DND-41 (cell line): ENCODE results near the gene UPP1.

Experiments
- ATAC-seq: fragments of 200-7000 bp; cut with Tn5 transposase; 3 replicates; pipeline ENCODE4 v1.9.1; 2021; ENCODE audit warnings: low read depth; ENCODE audit not compliant: insufficient read depth
- DNase-seq: peaks from one replicate; pipeline ENCODE4 v3.0.0-alpha.2; 2020
- H2AFZ ChIP-seq: 2 replicates; pipeline ENCODE4 v1.6.0; 2012; ENCODE audit warnings: low read depth, low read length
- H3K27ac ChIP-seq: 2 replicates; pipeline ENCODE4 v1.5.1; 2012; ENCODE audit warnings: low read length, inconsistent platforms
- H3K27me3 ChIP-seq: fragments of 200-600 bp; sonication (generic); 2 replicates; pipeline ENCODE4 v1.6.0; 2012; ENCODE audit warnings: low read length, mild to moderate bottlenecking, inconsistent platforms; ENCODE audit not compliant: insufficient read depth, poor library complexity
- H3K36me3 ChIP-seq: 2 replicates; pipeline ENCODE4 v1.5.1; 2012; ENCODE audit warnings: low read length, inconsistent platforms; ENCODE audit not compliant: insufficient read depth
- H3K4me1 ChIP-seq: 2 replicates; pipeline ENCODE4 v1.5.1; 2012; ENCODE audit warnings: mild to moderate bottlenecking, low read length; ENCODE audit not compliant: insufficient read depth
- H3K4me2 ChIP-seq: 2 replicates; pipeline ENCODE4 v1.6.0; 2012; ENCODE audit warnings: mild to moderate bottlenecking, moderate library complexity, low read length, inconsistent platforms; ENCODE audit not compliant: insufficient read depth
- H3K4me3 ChIP-seq, 2 experiments: fragments of 200-600 bp in 1 of 2; shearing (Covaris generic) in 1 of 2; 2 replicates each; pipeline ENCODE4 v1.5.1; 2012 to 2016; ENCODE audit warnings: inconsistent platforms in 2 of 2, low read length in 2 of 2, mild to moderate bottlenecking in 2 of 2, low read depth in 1 of 2, moderate library complexity in 1 of 2
- H3K79me2 ChIP-seq: 2 replicates; pipeline ENCODE4 v1.6.0; 2012; ENCODE audit warnings: low read length, inconsistent platforms; ENCODE audit not compliant: insufficient read depth
- H3K9ac ChIP-seq: 2 replicates; pipeline ENCODE4 v1.6.0; 2012; ENCODE audit warnings: low read depth, mild to moderate bottlenecking, inconsistent platforms, low read length, moderate library complexity
- H3K9me3 ChIP-seq: 2 replicates; pipeline ENCODE4 v1.5.1; 2012; ENCODE audit warnings: low read length, moderate library complexity, mild to moderate bottlenecking, inconsistent platforms; ENCODE audit not compliant: insufficient read depth, severe bottlenecking
- H4K20me1 ChIP-seq: 2 replicates; pipeline ENCODE4 v1.6.0; 2012; ENCODE audit warnings: low read length; ENCODE audit not compliant: insufficient read depth
- CTCF ChIP-seq: IDR thresholded peaks from 2 replicates; pipeline ENCODE4 v1.5.1; 2012; ENCODE audit warnings: borderline replicate concordance, low read length, moderate library complexity, mild to moderate bottlenecking; ENCODE audit not compliant: poor library complexity, severe bottlenecking; ENCODE audit errors: extremely low read depth
- EZH2 ChIP-seq: IDR thresholded peaks from 3 replicates; pipeline ENCODE4 v1.6.1; 2012; ENCODE audit warnings: borderline replicate concordance, low read depth, mild to moderate bottlenecking, moderate library complexity, low read length, inconsistent platforms; ENCODE audit not compliant: severe bottlenecking

Gene UPP1

GRCh38 chr7:48089046-48090003, at the start of gene UPP1:
Gene UPP1, plus strand, starts transcription at chr7:48089265. Its CDS starts 5,519 bp downstream, at chr7:48094784.
- no peaks in the 10 kb centered on the region for H3K79me2 ChIP-seq
- no peaks in the 10 kb centered on the region for H3K4me1 ChIP-seq
- no peaks in the 10 kb centered on the region for H3K27me3 ChIP-seq
- DNase-seq: no peak
- ATAC-seq: no peak
- H3K9me3 ChIP-seq: peaks cover 6% of the 10 kb centered on the region
- no peak within 1 kb of the TSS for H3K4me3 ChIP-seq
- TF ChIP-seq EZH2: no peak
- no peak for TF ChIP-seq CTCF
- no peak within 1 kb of the TSS for H3K27ac ChIP-seq
- no peak within 1 kb of the TSS for H3K9ac ChIP-seq
- H3K4me2 ChIP-seq: no peak within 1 kb of the TSS
- H2AFZ ChIP-seq: no peak within 1 kb of the TSS
- H4K20me1 ChIP-seq: no peaks in the 10 kb centered on the region
- no peaks in the 10 kb centered on the region for H3K36me3 ChIP-seq

GRCh38 chr7:48040944-48041652, 48.0 kb upstream of the UPP1 start:
- Histone ChIP-seq H3K36me3 (no peaks in the 10 kb centered on the region), H3K4me1 (no peaks in the 10 kb centered on the region), H3K4me2 (no peak overlapping the region), H3K9ac (no peak overlapping the region), H3K27ac (no peak overlapping the region), H3K9me3 (peaks cover 1% of the 10 kb centered on the region), H2AFZ (no peak overlapping the region), H4K20me1 (no peaks in the 10 kb centered on the region), H3K4me3 (no peak overlapping the region), H3K27me3 (no peaks in the 10 kb centered on the region), H3K79me2 (no peaks in the 10 kb centered on the region)
- TF ChIP-seq EZH2 (no peak), CTCF (no peak)
- DNase-seq (no peak), ATAC-seq (no peak)

GRCh38 chr7:48041653-48041970, 47.5 kb upstream of the UPP1 start:
- H3K27me3 ChIP-seq: no peaks in the 10 kb centered on the region
- H3K4me3 ChIP-seq: no peak overlapping the region
- H3K79me2 ChIP-seq: no peaks in the 10 kb centered on the region
- H3K9ac ChIP-seq: no peak overlapping the region
- no peaks in the 10 kb centered on the region for H3K9me3 ChIP-seq
- no peak overlapping the region for H2AFZ ChIP-seq
- TF ChIP-seq CTCF: no peak
- no peak for TF ChIP-seq EZH2
- no peaks in the 10 kb centered on the region for H3K36me3 ChIP-seq
- H3K4me1 ChIP-seq: no peaks in the 10 kb centered on the region
- H3K27ac ChIP-seq: no peak overlapping the region
- DNase-seq: no peak
- no peak for ATAC-seq
- H4K20me1 ChIP-seq: no peaks in the 10 kb centered on the region
- no peak overlapping the region for H3K4me2 ChIP-seq
